Lower leg skin (tissue), 3 donors: ENCODE measurements around the gene POTEE.
"Not testable (repeated sequence)": the region's sequence is repeated elsewhere in the genome, so short reads cannot be mapped to it uniquely, and the experiment has no call there.

ENCODE experiments used
- CTCF ChIP-seq, 3 donors: fragments of 450-650 bp; IDR thresholded peaks; one replicate each; pipeline ENCODE4 v1.5.1; 2016; ENCODE audit warnings: antibody characterized with exemption in 3 of 3, mild to moderate bottlenecking in 3 of 3, moderate library complexity in 2 of 3
- POLR2A ChIP-seq, 2 donors: fragments of 450-650 bp; IDR thresholded peaks; one replicate each; pipeline ENCODE4 v1.6.1; 2016 to 2017; ENCODE audit warnings: antibody characterized with exemption in 2 of 2, mild to moderate bottlenecking in 1 of 2, moderate library complexity in 1 of 2

GRCh38 chr2:131207839-131208238, 1.5 kb upstream of the POTEE start:
- TF ChIP-seq CTCF, POLR2A (IDR thresholded peaks at IDR 0.05): not testable (repeated sequence)
